Central memory CD4-positive, alpha-beta T cell (primary cell): ENCODE results near the gene CLDN6.
A peak's percentile ranks its signal among the peaks of the same experiment; 100 is the strongest.
"Not testable (repeated sequence)": the region's sequence is repeated elsewhere in the genome, so short reads cannot be mapped to it uniquely, and the experiment has no call there.

Experiments
- DNase-seq: peaks from one replicate; pipeline ENCODE4 v3.0.0; 2022
- total RNA-seq, 3 experiments: gene quantifications; one replicate each; lab custom pipeline; 2026; lab: John Stamatoyannopoulos, UW

Gene CLDN6
- 0 to 0.19 (median 0) reads per million in 3 experiments for total RNA-seq

GRCh38 chr16:3017794-3018506 lies at the start of gene CLDN6:
Gene CLDN6, minus strand, starts transcription at chr16:3018183. Its CDS starts 2,162 bp downstream, at chr16:3016021.
- no peak for DNase-seq

- DNase-seq: no peak
Measured at GRCh38 chr16:3066440-3066748, 48.4 kb upstream of the CLDN6 start.

GRCh38 chr16:3065742-3066439 lies 47.9 kb upstream of the CLDN6 start:
- no peak for DNase-seq

GRCh38 chr16:3065069-3065741 lies 47.2 kb upstream of the CLDN6 start, which contains the start of gene IL32:
Gene IL32, plus strand, starts transcription at chr16:3065640. Its CDS starts 172 bp downstream, at chr16:3065812.
- DNase-seq: peak; percentile 60

GRCh38 chr16:3063625-3064386 lies 45.8 kb upstream of the CLDN6 start:
- DNase-seq: no peak

GRCh38 chr16:3062553-3062952 lies 44.6 kb upstream of the CLDN6 start:
- no peak for DNase-seq

- no peak for DNase-seq
Measured at GRCh38 chr16:3060339-3061127, 42.5 kb upstream of the CLDN6 start.

GRCh38 chr16:3059723-3060242 lies 41.8 kb upstream of the CLDN6 start:
- no peak for DNase-seq

GRCh38 chr16:3059041-3059722 lies 41.2 kb upstream of the CLDN6 start:
- DNase-seq: peak; percentile 85

GRCh38 chr16:3058139-3059030 lies 40.4 kb upstream of the CLDN6 start:
- peak; percentile 45 for DNase-seq

- DNase-seq: no peak
Measured at GRCh38 chr16:3057181-3058138, 39.5 kb upstream of the CLDN6 start.

GRCh38 chr16:3056336-3057180 lies 38.6 kb upstream of the CLDN6 start:
- no peak for DNase-seq

GRCh38 chr16:3055734-3056115 lies 37.7 kb upstream of the CLDN6 start:
- not testable (repeated sequence) for DNase-seq

- DNase-seq: no peak
Measured at GRCh38 chr16:3054965-3055733, 37.2 kb upstream of the CLDN6 start.

- DNase-seq: not testable (repeated sequence)
Measured at GRCh38 chr16:3053330-3053710, 35.3 kb upstream of the CLDN6 start.

GRCh38 chr16:3052571-3053329 lies 34.8 kb upstream of the CLDN6 start:
- not testable (repeated sequence) for DNase-seq
